GM19452 (cell line): Measurements from ENCODE around the gene PARP12.
A peak's percentile ranks its signal among the peaks of the same experiment; 100 is the strongest.
"Not testable (repeated sequence)": the region's sequence is repeated elsewhere in the genome, so short reads cannot be mapped to it uniquely, and the experiment has no call there.

ENCODE experiments used
- ATAC-seq: cut with Tn5 transposase; IDR thresholded peaks from one replicate; pipeline ENCODE4 v1.9.1; 2021; ENCODE audit not compliant: unreplicated experiment

Gene PARP12, protein sequence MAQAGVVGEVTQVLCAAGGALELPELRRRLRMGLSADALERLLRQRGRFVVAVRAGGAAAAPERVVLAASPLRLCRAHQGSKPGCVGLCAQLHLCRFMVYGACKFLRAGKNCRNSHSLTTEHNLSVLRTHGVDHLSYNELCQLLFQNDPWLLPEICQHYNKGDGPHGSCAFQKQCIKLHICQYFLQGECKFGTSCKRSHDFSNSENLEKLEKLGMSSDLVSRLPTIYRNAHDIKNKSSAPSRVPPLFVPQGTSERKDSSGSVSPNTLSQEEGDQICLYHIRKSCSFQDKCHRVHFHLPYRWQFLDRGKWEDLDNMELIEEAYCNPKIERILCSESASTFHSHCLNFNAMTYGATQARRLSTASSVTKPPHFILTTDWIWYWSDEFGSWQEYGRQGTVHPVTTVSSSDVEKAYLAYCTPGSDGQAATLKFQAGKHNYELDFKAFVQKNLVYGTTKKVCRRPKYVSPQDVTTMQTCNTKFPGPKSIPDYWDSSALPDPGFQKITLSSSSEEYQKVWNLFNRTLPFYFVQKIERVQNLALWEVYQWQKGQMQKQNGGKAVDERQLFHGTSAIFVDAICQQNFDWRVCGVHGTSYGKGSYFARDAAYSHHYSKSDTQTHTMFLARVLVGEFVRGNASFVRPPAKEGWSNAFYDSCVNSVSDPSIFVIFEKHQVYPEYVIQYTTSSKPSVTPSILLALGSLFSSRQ

DNA sequence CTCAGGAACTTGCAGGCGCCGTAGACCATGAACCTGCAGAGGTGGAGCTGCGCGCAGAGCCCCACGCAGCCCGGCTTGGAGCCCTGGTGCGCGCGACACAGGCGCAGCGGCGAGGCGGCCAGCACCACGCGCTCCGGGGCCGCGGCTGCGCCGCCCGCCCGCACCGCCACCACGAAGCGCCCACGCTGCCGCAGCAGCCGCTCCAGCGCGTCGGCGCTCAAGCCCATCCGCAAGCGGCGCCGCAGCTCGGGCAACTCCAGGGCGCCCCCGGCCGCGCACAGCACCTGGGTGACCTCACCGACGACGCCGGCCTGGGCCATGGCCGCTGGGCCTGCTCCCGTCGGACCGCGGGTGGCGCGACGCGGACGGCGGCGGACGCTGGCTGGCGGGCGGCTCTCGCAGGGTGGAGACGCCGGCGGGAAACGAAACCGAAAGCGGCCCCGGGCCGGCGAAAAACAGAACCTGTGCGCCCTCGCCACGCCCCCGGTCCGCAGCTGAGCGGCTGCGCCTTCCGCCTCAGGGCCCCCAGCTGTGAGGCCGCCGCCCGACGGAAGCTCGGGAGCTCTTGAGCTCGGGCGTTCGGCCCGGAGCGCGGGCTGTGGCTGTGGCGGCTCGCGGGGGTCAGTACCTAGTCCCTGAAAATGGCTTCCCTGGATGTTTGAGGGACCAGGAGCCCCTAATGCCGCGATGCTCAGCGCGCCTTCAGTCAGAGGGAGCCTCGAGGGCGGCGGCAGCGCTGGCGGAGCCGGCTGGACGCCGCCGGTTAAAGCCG is at the start of gene PARP12:
PARP12 (minus strand) TSS at position 424 of the 772 bp plus-strand sequence; CDS start at position 320, 104 bp downstream.
- peak; percentile 92 for ATAC-seq

DNA sequence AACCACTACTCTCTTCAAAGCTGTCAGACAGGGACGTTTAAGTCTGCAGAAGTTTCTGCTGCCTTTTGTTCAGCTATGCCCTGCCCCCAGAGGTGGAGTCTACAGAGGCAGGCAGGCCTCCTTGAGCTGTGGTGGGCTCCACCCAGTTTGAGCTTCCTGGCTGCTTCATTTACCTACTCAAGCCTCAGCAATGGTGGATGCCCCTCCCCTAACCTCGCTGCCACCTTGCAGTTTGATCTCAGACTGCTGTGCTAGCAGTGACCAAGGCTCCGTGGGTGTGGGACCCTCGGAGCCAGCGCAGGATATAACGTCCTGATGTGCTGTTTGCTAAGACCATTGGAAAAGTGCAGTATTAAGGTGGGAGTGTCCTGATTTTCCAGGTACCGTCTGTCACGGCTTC is 46.0 kb upstream of the PARP12 start:
- ATAC-seq: not testable (repeated sequence)

DNA sequence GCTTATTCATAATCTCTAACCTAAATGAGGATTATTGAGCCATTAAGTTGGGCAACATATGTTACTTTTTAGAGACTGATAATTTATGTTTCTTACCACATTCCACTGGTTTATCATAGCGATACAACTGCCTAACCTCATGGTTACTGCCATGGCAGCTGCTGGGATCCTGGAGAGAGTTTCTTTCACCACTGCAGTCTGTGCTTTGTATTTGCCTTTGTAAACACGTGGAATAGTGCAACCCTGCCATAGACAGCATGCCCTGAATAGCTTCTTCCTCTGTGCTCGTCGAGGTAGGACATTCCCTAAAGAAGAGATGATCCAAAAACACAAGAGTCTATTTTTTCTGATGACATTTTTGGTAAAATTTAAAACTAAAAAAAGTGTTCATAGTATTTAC is 33.7 kb upstream of the PARP12 start:
- ATAC-seq: no peak

DNA sequence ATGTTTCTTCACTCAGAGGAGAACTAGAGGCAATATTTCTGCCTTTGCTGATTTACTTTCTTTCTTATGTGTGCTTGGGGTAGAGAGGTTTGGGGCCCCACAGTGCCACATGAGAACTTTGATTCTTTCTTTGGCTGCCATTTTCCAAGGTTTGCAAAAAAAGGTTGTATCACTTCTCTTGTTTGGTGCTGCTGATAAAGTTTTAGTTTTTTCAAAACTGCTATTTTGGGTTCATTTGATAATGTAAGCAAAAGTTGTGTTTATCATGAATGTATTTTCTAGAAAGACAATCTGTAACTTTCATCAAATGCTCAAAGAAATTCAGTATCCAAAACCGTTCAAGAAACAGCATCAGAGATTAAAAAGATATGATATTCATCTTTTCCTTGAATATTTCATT is 30.6 kb upstream of the PARP12 start:
- no peak for ATAC-seq

DNA sequence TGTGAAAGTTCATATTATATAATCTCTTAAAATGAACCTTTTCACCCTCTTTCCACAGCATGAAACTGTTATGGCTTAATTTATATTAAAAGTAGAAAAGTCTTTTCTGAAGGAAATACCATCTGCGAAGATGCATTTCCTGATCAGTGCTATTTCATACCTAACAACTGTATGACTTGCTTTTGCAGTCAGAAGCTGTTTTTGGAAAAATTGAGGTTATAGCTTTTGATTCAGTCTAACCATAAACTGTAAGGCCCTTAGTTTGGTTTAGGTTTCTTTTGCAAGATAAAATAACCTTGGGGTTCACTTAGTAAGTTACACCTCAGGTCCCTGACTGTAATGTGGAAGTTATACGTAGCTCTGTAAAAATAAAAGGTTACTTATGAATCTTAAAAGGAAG is 22.7 kb upstream of the PARP12 start:
- no peak for ATAC-seq

DNA sequence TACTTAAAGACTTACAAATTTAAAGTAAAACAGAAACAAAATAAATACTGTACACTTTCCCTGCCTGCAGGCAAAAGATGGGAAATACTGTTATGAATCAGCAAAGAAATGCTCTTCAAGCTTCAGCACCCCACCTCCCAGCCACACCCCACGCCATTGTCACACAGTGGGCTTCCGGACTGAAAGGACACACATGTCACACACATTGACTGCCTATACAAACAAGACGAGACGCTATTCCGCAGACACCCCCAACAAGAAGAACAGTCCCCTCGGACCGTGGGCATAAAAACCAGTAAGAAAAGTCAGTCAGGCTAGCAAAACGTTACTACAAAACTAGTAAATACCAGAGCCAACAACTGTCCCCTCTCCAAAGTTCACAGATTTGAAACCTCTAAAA is 22.2 kb upstream of the PARP12 start:
- ATAC-seq: peak; percentile 97

DNA sequence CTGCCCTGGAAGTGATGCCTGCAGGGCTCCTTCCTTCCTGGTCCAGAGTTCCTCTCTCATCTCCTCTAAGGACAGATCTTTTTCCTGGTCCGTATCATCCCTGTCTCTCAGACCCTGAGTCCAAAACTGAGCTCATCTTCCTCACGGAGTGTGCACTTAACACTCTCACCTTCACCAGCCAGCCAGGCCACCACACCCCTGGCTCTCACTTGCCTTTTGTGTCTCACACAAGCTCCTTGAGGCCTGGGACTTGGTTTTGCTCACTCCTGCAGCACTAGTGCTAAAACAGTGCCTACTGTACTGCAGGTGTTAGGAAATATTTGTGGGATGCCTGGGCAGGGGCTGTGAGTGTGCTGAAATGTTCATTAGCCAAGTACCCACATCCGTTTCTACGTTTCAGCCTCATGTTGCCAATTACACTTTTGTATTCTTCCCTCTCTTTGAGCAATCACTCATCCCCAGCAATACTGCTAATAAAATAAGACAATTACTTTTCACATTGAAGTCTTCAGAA is 21.4 kb upstream of the PARP12 start:
- ATAC-seq: no peak

DNA sequence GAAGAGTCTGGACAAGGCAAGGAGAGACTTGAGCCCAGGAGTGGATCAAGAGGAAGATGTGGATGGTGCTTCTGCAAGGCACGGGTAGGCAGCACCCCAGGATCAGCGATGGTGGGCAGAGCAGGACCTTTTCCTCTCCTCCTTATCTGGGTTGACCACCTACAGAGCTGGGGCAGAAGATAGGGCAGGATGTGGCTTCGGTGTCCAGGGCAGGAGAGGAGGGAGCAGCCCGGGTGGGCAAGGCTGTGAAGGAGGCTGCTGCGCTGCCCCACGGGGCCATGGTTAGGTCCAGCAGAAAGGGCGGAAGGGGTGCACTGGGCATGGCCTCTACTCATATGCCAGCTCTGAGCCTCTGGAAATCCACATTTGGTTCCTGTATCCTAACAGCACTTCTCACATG is 20.0 kb upstream of the PARP12 start:
- ATAC-seq: no peak

DNA sequence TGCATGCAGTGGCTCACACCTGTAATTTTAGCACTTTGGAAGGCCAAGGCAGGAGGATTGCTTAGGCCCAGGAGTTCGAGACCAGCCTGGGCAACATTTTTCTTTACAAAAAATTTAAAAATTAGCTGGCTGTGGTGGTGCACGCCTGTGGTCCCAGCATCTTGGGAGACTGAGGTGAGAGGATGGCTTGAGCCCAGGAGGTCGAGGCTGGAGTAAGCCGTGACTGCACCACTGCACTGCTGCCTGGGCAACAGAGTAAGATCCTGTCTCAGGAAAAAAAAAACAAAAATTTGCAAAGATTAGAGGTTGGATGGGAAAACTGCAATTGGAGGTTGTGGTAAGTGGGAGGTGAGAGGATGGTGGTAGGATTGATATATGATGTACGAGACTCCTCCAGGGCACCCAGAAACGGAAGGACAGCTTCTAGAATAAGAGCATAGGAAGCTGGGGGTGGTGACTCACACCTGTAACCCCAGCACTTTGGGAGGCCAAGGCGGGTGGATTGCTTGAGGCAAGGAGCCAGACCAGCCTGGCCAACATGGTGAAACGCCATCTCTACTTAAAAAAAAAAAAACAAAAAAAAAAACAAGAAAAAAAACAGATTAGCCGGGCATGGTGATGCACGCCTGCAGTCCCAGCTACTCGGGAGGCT is 19.1 kb upstream of the PARP12 start:
- ATAC-seq: no peak

DNA sequence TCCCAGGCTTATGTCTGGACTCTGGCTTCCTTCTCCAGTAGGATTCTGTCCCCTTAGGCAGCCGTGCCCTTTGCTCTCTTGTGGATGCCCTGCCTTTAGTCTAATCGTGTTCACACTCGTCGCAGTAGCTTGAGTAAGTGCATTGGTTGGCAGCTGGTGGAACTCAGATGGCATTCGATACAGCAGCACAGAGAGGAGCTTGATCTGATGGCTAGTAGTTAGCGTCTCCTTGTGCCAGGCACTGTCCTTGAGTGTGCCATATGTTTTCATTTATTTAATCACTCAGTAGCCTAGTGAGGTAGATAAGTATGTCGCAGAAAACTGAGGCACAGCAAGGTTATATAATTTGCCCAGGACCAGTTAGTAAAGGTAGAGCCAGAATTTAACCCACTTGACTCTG is 18.2 kb upstream of the PARP12 start:
- ATAC-seq: no peak

DNA sequence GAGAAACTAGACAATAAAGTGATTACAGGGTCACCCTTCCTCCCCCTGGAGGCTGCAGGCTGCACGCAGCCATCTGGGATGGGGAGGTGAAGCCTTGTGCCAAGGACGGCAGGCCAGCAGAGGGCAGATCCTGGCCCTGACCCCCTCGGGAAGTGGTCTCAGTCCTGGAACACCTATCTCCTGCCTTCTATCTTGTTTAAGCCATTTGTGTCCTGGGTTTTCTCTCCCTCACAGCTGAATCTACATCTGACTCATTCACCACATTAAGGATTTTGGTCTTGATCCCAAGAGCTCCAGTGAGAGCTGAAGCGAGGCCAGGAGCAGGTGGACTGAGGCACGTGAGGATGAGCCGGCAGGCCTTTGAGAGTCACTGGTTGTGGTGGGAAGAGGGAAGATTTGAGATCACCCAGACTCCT is 16.4 kb upstream of the PARP12 start:
- ATAC-seq: no peak

DNA sequence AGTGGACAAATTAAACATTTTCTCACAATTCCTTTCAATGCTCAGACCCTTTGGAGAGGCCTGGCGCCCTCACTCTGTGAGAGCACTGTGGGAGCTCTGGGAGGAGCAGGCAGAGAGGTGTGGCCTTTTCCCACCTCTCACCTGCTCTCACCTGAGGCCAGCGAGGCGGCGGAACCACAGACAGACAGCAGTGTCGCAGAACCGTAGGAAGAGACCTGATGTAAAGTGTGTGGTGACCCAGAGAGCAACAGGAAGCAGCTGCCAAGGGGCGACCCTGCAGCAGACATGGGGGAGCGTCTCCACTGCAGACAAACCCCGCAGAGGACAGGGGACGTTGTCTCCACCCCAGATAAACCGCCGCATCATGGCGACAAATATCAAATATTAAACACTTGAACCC is 15.6 kb upstream of the PARP12 start:
- no peak for ATAC-seq

DNA sequence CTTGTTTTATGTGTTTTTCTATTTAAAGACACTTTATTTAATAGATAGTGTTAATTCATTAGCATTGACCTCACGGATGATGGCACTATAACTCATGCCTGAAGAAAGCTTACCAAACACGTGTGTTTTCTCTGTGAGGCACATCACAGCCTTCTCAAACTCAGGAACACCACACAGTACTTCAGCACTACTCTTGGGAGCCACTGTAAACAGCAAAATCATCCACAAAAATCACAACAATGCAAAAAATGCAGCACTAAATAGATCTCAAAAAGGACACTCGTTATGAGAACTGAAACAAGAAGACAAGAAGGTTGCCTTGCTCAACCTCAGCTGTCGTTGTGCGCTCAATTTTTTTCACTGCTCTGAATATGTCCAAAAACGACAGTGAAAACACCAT is 12.0 kb upstream of the PARP12 start:
- no peak for ATAC-seq

DNA sequence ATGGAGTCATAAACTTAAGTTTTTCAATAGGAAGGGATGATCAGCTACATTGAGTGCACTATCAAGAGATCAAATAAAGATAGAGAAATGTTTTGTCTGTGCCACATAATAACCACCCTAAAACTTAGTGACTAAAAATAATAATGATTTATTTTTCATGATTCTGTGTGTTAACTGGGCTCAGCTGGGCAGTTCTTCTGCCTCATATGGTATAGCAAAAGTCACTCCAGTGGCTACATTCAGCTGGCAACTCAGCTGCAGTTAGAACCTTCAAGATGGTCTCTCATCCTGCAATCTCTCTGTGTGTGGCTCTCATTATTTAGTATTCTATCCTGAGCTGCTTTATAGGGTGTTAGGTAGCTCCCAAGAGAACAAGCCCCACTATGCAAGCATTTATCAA is 7.8 kb upstream of the PARP12 start:
- ATAC-seq: no peak

DNA sequence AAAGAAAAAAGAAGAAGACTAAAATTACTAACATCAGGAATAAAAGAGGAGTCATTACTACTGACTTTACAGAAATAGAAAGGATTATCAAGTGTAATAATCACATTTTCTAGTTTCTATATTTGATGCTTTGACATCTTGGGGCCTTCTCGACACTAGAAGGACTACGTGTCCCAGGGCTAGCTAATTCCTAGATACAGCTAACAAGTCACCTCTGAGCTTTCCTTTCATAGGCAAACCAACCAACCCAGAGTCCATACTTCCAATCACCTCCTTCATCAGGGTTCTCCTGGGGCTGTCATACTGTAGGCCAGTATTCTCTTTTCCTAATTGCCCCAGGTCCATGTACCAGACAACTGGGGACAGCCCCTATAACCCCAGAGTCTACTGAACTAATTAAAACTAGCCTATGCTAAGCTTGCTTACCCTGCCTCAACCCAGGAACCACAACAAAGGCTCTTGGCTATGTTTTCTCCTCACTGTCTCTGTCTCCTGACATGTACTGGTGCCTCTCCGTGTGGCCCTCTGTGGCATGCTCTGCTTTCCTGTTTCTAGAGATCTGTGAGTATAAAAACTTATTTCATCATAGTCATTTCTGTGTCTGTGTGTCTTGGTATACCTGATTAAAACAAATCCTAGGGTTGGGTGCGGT is 6.7 kb upstream of the PARP12 start:
- no peak for ATAC-seq

DNA sequence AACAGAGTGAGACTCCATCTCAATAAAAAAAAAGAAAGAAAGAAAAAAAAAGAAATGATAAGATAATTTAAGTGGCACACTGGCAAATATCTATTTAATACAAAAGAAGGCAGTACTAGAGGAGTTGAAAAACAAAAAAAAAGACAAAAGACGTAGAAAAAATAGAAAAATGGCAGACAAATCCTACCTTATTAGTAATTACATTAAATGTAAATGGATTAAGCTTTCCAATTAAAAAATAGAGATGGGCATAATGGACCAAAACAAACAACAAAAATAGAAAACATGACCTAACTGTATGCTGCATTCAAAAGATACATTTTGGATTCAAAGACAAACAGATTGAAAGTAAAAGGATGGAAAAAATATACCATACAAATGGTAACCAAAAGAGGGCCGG is 5.3 kb upstream of the PARP12 start:
- ATAC-seq: no peak

DNA sequence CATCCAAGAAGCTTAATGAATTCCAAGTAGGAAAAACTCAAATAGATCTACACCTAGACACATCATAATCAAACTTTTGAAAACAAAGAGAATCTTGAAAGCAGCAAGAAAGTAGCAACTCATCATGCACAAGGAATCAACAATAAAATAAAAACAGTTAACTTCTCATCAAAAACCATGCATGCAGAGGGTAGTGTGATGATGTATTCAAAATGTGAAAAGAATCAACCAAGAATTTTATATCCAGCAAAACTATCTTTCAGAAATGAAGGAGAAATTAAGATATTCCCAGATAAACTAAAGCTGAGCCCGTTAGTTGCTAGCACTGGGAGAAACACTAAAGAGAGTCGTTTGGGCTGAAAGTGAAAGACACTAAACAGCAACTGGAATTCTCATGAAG is 4.3 kb upstream of the PARP12 start:
- no peak for ATAC-seq

DNA sequence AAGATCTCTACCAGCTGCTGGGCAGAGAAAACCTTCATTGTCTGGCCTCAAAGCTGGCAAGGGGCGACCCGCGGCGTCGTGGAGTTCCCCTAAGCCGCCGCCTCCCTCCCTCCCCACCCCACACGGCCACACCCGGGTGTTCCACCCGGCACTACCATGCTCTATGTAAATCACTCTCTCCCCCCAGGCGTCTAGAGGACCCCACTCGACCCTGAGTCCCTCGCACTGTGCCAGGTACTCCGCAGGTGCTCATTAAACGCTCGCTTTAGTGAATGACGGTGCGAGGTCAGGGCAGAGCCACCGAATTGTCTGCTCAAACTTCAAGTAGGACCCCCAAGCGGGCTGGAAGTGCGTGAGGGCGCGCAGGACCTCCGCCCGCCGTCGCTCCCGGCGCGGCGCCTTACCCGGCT is 628 bp downstream of the PARP12 start:
- peak; percentile 19 for ATAC-seq

DNA sequence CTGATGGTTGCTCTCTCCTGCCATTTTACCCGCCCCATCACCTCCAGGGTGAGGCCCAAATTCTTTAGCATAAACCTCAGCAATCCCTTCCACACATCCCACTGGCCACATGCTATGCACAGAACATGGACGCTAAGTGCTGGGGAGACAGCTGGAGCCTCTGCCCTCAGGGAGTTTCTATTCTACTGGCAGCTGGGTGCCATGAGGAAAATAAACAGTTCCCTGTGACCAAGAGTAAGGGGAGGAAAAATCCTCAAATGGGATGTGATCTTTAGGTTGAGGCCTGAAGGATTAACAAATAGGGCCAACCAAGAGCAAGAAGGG is 1.2 kb downstream of the PARP12 start:
- no peak for ATAC-seq

DNA sequence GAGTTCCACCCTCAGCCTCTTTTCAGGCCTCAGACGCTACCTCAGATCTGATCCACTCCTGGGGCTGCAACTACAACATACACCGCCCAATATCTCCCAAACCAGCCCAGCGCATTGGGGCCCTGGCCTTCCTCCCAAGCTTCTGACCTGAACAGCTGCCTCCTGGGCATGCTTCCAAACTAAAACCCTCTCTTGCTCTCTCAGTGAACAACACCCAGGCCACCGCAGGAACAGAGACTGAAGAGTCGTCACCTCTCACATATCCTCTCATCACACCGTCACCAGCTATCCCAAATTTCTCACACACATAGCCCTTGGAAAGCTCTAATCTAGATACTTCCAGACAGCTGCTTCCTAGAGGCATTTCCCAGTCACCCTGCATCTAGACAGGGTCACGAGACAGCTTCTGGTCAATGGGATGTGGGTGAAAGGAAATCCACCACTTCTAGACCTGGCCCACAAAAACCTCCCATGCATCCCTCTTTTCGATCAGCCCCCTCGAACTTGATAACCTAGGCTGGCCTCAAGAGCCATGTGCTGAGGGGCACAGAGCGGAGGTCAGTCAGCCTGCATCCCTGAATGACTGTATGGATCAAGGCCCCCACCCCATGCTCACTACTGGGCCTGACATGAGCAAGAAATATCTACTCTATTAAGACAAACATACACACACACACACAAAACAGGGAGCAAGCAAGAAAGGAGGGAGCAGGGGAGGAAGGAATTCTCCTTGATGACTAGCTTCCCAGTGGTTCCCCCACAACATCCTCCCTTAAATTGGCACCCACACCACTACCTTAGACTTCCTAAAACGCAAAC is 1.8 kb downstream of the PARP12 start:
- no peak for ATAC-seq
